HCT116 (cell line): Measurements from ENCODE around the gene PSEN2. TPM values are rescaled to one million over a fixed set of nuclear protein-coding genes. Genes with fewer than 3 reads are reported as not detected.

Experiments used
- ATAC-seq: fragments of 200-7000 bp; cut with Tn5 transposase; 2 replicates; pipeline ENCODE4 v1.9.1; 2020; ENCODE audit warnings: mild to moderate bottlenecking, moderate library complexity
- BruUV-seq: library from RNA; stranded (reverse); fragments of 400-500 nt; replicated peaks from 2 replicates; lab custom pipeline; 2021; lab: Mats Ljungman, UMichigan
- CTCF ChIA-PET: fragments of 300-600 bp; sonication (Branson Sonifier 250); formaldehyde crosslinking; loops from one replicate; lab custom pipeline; 2021; ENCODE audit warnings: antibody characterized with exemption; lab: Charles Lee
- POLR2A ChIA-PET: fragments of 300-600, 350-600 bp; sonication (Branson Sonifier 250); formaldehyde crosslinking; loops from one replicate; lab custom pipeline; 2021; ENCODE audit warnings: antibody characterized with exemption; lab: Charles Lee
- RAD21 ChIA-PET, 2 experiments: fragments of 300-600 bp; sonication (Branson Sonifier 250); formaldehyde crosslinking; loops; one replicate each; lab custom pipeline; 2023; ENCODE audit warnings: low total read pairs in 2 of 2; ENCODE audit not compliant: uncharacterized antibody in 2 of 2, unreplicated experiment in 2 of 2, low non-redundant PET in 1 of 2; lab: Charles Lee
- DNase-seq: peaks from one replicate; pipeline ENCODE4 v3.0.0-alpha.2; 2010; ENCODE audit warnings: low read depth, low spot score
- H2AFZ ChIP-seq: fragments of 200-600 bp; shearing (Covaris generic), sonication (generic); 2 replicates; pipeline ENCODE4 v1.6.1; 2017; ENCODE audit warnings: low read depth, mixed run types, mixed read lengths, antibody characterized with exemption, low read length; ENCODE audit not compliant: poor library complexity, severe bottlenecking
- H3K27ac ChIP-seq: 2 replicates; pipeline ENCODE4 v1.5.1; 2012; ENCODE audit warnings: low read depth, low read length
- H3K27me3 ChIP-seq: fragments of 200-600 bp; sonication (generic); 2 replicates; pipeline ENCODE4 v1.6.1; 2016; ENCODE audit warnings: mixed run types, low read length, mixed read lengths; ENCODE audit not compliant: insufficient read depth
- H3K36me3 ChIP-seq, 2 experiments: fragments of 200-500 bp in 1 of 2; fragments of 200-600 bp in 1 of 2; sonication (Bioruptor generic) in 1 of 2; sonication (generic) in 1 of 2; 2 replicates each; pipeline versions ENCODE4 v1.5.1 to v1.6.1; 2014 to 2016; ENCODE audit warnings: low read length in 2 of 2, inconsistent platforms in 1 of 2, mixed read lengths in 1 of 2, mixed run types in 1 of 2; ENCODE audit not compliant: insufficient read depth in 2 of 2, control insufficient read depth in 1 of 2
- H3K4me1 ChIP-seq, 2 experiments: fragments of 200-600 bp in 1 of 2; sonication (generic) in 1 of 2; 2 replicates each; pipeline versions ENCODE4 v1.5.1 to v1.6.1; 2012 to 2017; ENCODE audit warnings: low read length in 2 of 2, inconsistent platforms in 1 of 2, mild to moderate bottlenecking in 1 of 2, mixed read lengths in 1 of 2, mixed run types in 1 of 2, moderate library complexity in 1 of 2; ENCODE audit not compliant: insufficient read depth in 2 of 2, control insufficient read depth in 1 of 2
- H3K4me2 ChIP-seq: fragments of 200-600 bp; sonication (generic); 2 replicates; pipeline ENCODE4 v1.6.1; 2017; ENCODE audit warnings: mixed run types, low read length, mixed read lengths
- H3K4me3 ChIP-seq, 2 experiments: fragments of 200-600 bp in 1 of 2; sonication (generic) in 1 of 2; replicated peaks in 1 of 2; 2 replicates each; pipeline ENCODE4 v1.5.1; 2011 to 2016; ENCODE audit warnings: low read length in 2 of 2, control low read depth in 1 of 2, low read depth in 1 of 2, mild to moderate bottlenecking in 1 of 2, mixed read lengths in 1 of 2, mixed run types in 1 of 2
- H3K79me2 ChIP-seq: fragments of 200-600 bp; sonication (generic); 2 replicates; pipeline ENCODE4 v1.6.1; 2017; ENCODE audit warnings: mild to moderate bottlenecking, mixed run types, low read length, moderate library complexity, mixed read lengths; ENCODE audit not compliant: insufficient read depth
- H3K9ac ChIP-seq: fragments of 200-600 bp; sonication (generic); 2 replicates; pipeline ENCODE4 v1.6.1; 2016; ENCODE audit warnings: low read length, mixed read lengths
- H3K9me2 ChIP-seq: fragments of 200-600 bp; sonication (generic), shearing (Covaris generic); 2 replicates; pipeline ENCODE4 v1.6.1; 2017; ENCODE audit warnings: mixed run types, mild to moderate bottlenecking, moderate library complexity; ENCODE audit not compliant: insufficient read depth
- H3K9me3 ChIP-seq, 2 experiments: fragments of 200-500 bp in 1 of 2; fragments of 200-600 bp in 1 of 2; sonication (Bioruptor generic) in 1 of 2; sonication (generic) in 1 of 2; 2 replicates each; pipeline ENCODE4 v1.6.1; 2014 to 2017; ENCODE audit warnings: low read length in 2 of 2, mixed read lengths in 2 of 2, inconsistent platforms in 1 of 2, low read depth in 1 of 2, mild to moderate bottlenecking in 1 of 2, mixed run types in 1 of 2, moderate library complexity in 1 of 2; ENCODE audit not compliant: control insufficient read depth in 1 of 2, insufficient read depth in 1 of 2
- H4K20me1 ChIP-seq: fragments of 200-600 bp; sonication (generic), shearing (Covaris generic); 2 replicates; pipeline ENCODE4 v1.6.1; 2017; ENCODE audit warnings: mixed run types, mild to moderate bottlenecking, moderate library complexity; ENCODE audit not compliant: insufficient read depth
- ATF3 ChIP-seq: IDR thresholded peaks from 2 replicates; pipeline ENCODE4 v1.6.1; 2012
- CBX3 ChIP-seq: IDR thresholded peaks from 2 replicates; pipeline ENCODE4 v1.6.1; 2012; ENCODE audit warnings: low read depth
- CTCF ChIP-seq, 3 experiments: fragments of 200-600 bp in 1 of 3; sonication (generic) in 1 of 3; IDR thresholded peaks in 2 of 3; conservative IDR thresholded peaks in 1 of 3; 2 replicates each; pipeline ENCODE4 v1.5.1; 2012 to 2017; ENCODE audit warnings: low read depth in 2 of 3, low read length in 2 of 3, antibody characterized with exemption in 1 of 3, borderline replicate concordance in 1 of 3, control low read depth in 1 of 3, mild to moderate bottlenecking in 1 of 3, mixed read lengths in 1 of 3, mixed run types in 1 of 3, moderate library complexity in 1 of 3; ENCODE audit not compliant: insufficient read depth in 1 of 3
- POLR2A ChIP-seq: IDR thresholded peaks from 2 replicates; pipeline ENCODE4 v1.7.0; 2011; ENCODE audit warnings: borderline replicate concordance; ENCODE audit not compliant: insufficient read depth, insufficient read length; ENCODE audit errors: extremely low read depth
- ZFX ChIP-seq: fragments of 450-650 bp; IDR thresholded peaks from 2 replicates; pipeline ENCODE4 v1.6.1; 2017
- intact Hi-C: fragments of 100-400 bp; cut with micrococcal nuclease; formaldehyde crosslinking; loops from 2 replicates; pipeline ENCODE4 v1.10.0; 2022
- total RNA-seq: library from RNA; stranded (reverse); gene quantifications from one replicate; pipeline ENCODE4 v1.2.1, GENCODE V29; 2021; ENCODE audit not compliant: unreplicated experiment
- TF ChIP-seq, protein P1 (sequence below): IDR thresholded peaks from 2 replicates; pipeline ENCODE4 v1.6.1; 2012; ENCODE audit warnings: low read depth

PSEN2 gene
- total RNA-seq, 1 experiment from 2014 or later: 28.5 TPM

DNA sequence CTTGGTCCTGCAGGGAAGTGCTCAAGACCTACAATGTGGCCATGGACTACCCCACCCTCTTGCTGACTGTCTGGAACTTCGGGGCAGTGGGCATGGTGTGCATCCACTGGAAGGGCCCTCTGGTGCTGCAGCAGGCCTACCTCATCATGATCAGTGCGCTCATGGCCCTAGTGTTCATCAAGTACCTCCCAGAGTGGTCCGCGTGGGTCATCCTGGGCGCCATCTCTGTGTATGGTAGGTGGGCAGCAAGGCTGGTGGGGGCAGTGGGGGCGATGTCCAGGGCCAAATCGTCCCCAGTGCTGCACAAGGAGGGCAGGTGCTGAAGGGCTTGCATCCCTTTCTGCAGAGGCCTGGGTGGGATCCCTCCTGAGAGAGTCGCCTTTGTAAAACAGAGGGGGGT lies 18.4 kb downstream of the PSEN2 start:
- DNase-seq: no peak
- H3K4me1 ChIP-seq: no peaks in the 10 kb centered on the region
- ChIA-PET RAD21 (no interaction called here), POLR2A (no interaction called here), CTCF (no interaction called here)
- H3K9me2 ChIP-seq: no peaks in the 10 kb centered on the region
- no peak for TF ChIP-seq ATF3
- no peak for TF ChIP-seq CTCF (IDR thresholded peaks at IDR 0.05 in 2 of 3, conservative IDR thresholded peaks at IDR 0.05 in 1 of 3; ENCODE audit: borderline replicate concordance in 1 of 3, insufficient read depth in 1 of 3, low read depth in 2 of 3, low read length in 2 of 3)
- no peak for TF ChIP-seq ZFX
- no peak for TF ChIP-seq POLR2A
- TF ChIP-seq, protein P1, sequence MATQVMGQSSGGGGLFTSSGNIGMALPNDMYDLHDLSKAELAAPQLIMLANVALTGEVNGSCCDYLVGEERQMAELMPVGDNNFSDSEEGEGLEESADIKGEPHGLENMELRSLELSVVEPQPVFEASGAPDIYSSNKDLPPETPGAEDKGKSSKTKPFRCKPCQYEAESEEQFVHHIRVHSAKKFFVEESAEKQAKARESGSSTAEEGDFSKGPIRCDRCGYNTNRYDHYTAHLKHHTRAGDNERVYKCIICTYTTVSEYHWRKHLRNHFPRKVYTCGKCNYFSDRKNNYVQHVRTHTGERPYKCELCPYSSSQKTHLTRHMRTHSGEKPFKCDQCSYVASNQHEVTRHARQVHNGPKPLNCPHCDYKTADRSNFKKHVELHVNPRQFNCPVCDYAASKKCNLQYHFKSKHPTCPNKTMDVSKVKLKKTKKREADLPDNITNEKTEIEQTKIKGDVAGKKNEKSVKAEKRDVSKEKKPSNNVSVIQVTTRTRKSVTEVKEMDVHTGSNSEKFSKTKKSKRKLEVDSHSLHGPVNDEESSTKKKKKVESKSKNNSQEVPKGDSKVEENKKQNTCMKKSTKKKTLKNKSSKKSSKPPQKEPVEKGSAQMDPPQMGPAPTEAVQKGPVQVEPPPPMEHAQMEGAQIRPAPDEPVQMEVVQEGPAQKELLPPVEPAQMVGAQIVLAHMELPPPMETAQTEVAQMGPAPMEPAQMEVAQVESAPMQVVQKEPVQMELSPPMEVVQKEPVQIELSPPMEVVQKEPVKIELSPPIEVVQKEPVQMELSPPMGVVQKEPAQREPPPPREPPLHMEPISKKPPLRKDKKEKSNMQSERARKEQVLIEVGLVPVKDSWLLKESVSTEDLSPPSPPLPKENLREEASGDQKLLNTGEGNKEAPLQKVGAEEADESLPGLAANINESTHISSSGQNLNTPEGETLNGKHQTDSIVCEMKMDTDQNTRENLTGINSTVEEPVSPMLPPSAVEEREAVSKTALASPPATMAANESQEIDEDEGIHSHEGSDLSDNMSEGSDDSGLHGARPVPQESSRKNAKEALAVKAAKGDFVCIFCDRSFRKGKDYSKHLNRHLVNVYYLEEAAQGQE: no peak
- no peak for TF ChIP-seq CBX3
- H3K4me3 ChIP-seq: no peak overlapping the region
- no peaks in the 10 kb centered on the region for H3K79me2 ChIP-seq
- no peak for ATAC-seq
- H3K4me2 ChIP-seq: no peak overlapping the region
- H3K27ac ChIP-seq: no peak overlapping the region
- no peaks in the 10 kb centered on the region for H4K20me1 ChIP-seq
- intact Hi-C loops: no loop called here
- no TSS peak for BruUV-seq
- H3K9me3 ChIP-seq: no peaks in the 10 kb centered on the region
- H3K9ac ChIP-seq: no peak overlapping the region
- no peak overlapping the region for H2AFZ ChIP-seq
- peaks cover 4 to 7% of the 10 kb centered on the region in 2 experiments; a peak in 3 of 4 replicates for H3K36me3 ChIP-seq
- no peaks in the 10 kb centered on the region for H3K27me3 ChIP-seq
